Activated CD4-positive, alpha-beta T cell treated with anti-CD3 and anti-CD28 coated beads, Interleukin-2, amount 10 ng/mL, durations not matched to agents 7 days and 5 days (primary cell): ENCODE data around the gene TMTC2. TPM values are rescaled to one million over a fixed set of nuclear protein-coding genes. Genes with fewer than 3 reads are reported as not detected.

ENCODE experiments used
- CTCF ChIA-PET: fragments of 350-600 bp; sonication (Branson Sonifier 250); formaldehyde crosslinking; loops from one replicate; lab custom pipeline; 2021; ENCODE audit warnings: antibody characterized with exemption; lab: Charles Lee
- POLR2A ChIA-PET: fragments of 350-600 bp; sonication (Branson Sonifier 250); formaldehyde crosslinking; loops from one replicate; lab custom pipeline; 2021; ENCODE audit warnings: antibody characterized with exemption; lab: Charles Lee
- DNase-seq: peaks from one replicate; pipeline ENCODE4 v3.0.0-alpha.2; 2020
- H3K27ac Mint-ChIP-seq: one replicate; pipeline ENCODE4 v1.8.0; 2021; ENCODE audit warnings: mild to moderate bottlenecking, moderate library complexity, mixed read lengths
- H3K27me3 Mint-ChIP-seq: one replicate; pipeline ENCODE4 v1.8.0; 2021; ENCODE audit warnings: mixed read lengths
- H3K36me3 Mint-ChIP-seq: one replicate; pipeline ENCODE4 v1.8.0; 2021; ENCODE audit warnings: low read depth, mixed read lengths
- H3K4me1 Mint-ChIP-seq: one replicate; pipeline ENCODE4 v1.8.0; 2021; ENCODE audit warnings: mixed read lengths
- H3K4me3 Mint-ChIP-seq: one replicate; pipeline ENCODE4 v1.8.0; 2021; ENCODE audit warnings: mild to moderate bottlenecking, moderate library complexity, mixed read lengths
- H3K9me3 Mint-ChIP-seq: one replicate; pipeline ENCODE4 v1.8.0; 2021; ENCODE audit warnings: mixed read lengths
- total RNA-seq, 2 experiments: library from RNA; stranded (reverse); gene quantifications; one replicate each; pipeline ENCODE4 v1.2.3, GENCODE V29; 2021

TMTC2 gene
- total RNA-seq, 2 experiments from 2014 or later = 1.8 to 2.5 TPM

GRCh38 chr12:82688596-82688995 lies 1.9 kb downstream of the TMTC2 start:
- Mint-ChIP-seq H3K27ac (no peak overlapping the region), H3K4me3 (peak overlapping the region; percentile 92), H3K4me1 (peaks cover 18% of the 10 kb centered on the region), H3K27me3 (peaks cover 3% of the 10 kb centered on the region), H3K9me3 (no peaks in the 10 kb centered on the region), H3K36me3 (no peaks in the 10 kb centered on the region)
- ChIA-PET CTCF (no interaction called here), POLR2A (no interaction called here)
- no peak for DNase-seq

- Mint-ChIP-seq H3K27ac (no peak overlapping the region), H3K27me3 (no peaks in the 10 kb centered on the region), H3K36me3 (no peaks in the 10 kb centered on the region), H3K4me1 (peaks cover 18% of the 10 kb centered on the region), H3K4me3 (no peak overlapping the region), H3K9me3 (no peaks in the 10 kb centered on the region)
- ChIA-PET POLR2A (no interaction called here), CTCF (interaction anchor here (0.9 kb wide), 1 partner anchor 12 kb away, joined by 3 read pairs; no protein-coding TSS in a partner anchor)
- DNase-seq = no peak
Measured at GRCh38 chr12:82690006-82690405, 3.3 kb downstream of the TMTC2 start.

- DNase-seq = no peak
- Mint-ChIP-seq H3K4me3 (no peak overlapping the region), H3K9me3 (no peaks in the 10 kb centered on the region), H3K4me1 (peaks cover 16% of the 10 kb centered on the region), H3K27me3 (no peaks in the 10 kb centered on the region), H3K27ac (no peak overlapping the region), H3K36me3 (no peaks in the 10 kb centered on the region)
- ChIA-PET POLR2A (no interaction called here), CTCF (no interaction called here)
Measured at GRCh38 chr12:82691513-82691912, 4.8 kb downstream of the TMTC2 start.

GRCh38 chr12:82694276-82694675 lies 7.6 kb downstream of the TMTC2 start:
- ChIA-PET CTCF (no interaction called here), POLR2A (no interaction called here)
- Mint-ChIP-seq H3K9me3 (no peaks in the 10 kb centered on the region), H3K27ac (no peak overlapping the region), H3K4me3 (no peak overlapping the region), H3K36me3 (no peaks in the 10 kb centered on the region), H3K27me3 (no peaks in the 10 kb centered on the region), H3K4me1 (peaks cover 2% of the 10 kb centered on the region)
- no peak for DNase-seq

- Mint-ChIP-seq H3K36me3 (no peaks in the 10 kb centered on the region), H3K4me3 (no peak overlapping the region), H3K27me3 (no peaks in the 10 kb centered on the region), H3K4me1 (no peaks in the 10 kb centered on the region), H3K9me3 (no peaks in the 10 kb centered on the region), H3K27ac (no peak overlapping the region)
- CTCF ChIA-PET = no interaction called here
- no peak for DNase-seq
- POLR2A ChIA-PET = no interaction called here
Measured at GRCh38 chr12:82694970-82695369, 8.3 kb downstream of the TMTC2 start.

GRCh38 chr12:82695531-82695930 lies 8.8 kb downstream of the TMTC2 start:
- Mint-ChIP-seq H3K4me1 (no peaks in the 10 kb centered on the region), H3K27ac (no peak overlapping the region), H3K27me3 (no peaks in the 10 kb centered on the region), H3K4me3 (no peak overlapping the region), H3K9me3 (no peaks in the 10 kb centered on the region), H3K36me3 (no peaks in the 10 kb centered on the region)
- ChIA-PET POLR2A (no interaction called here), CTCF (interaction anchor here (0.5 to 0.9 kb wide), 2 partner anchors 9 to 105 kb away, joined by 3 read pairs; no protein-coding TSS in a partner anchor)
- DNase-seq = no peak

- Mint-ChIP-seq H3K9me3 (no peaks in the 10 kb centered on the region), H3K4me1 (no peaks in the 10 kb centered on the region), H3K36me3 (no peaks in the 10 kb centered on the region), H3K4me3 (no peak overlapping the region), H3K27ac (no peak overlapping the region), H3K27me3 (no peaks in the 10 kb centered on the region)
- POLR2A ChIA-PET = no interaction called here
- CTCF ChIA-PET = interaction anchor here (1.9 kb wide), 1 partner anchor 11 kb away, joined by 8 read pairs; the partner anchor contains the start of gene TMTC2
- DNase-seq = no peak
Measured at GRCh38 chr12:82696543-82696942, 9.8 kb downstream of the TMTC2 start.

GRCh38 chr12:82698708-82699564 lies 12.2 kb downstream of the TMTC2 start:
- no peak for DNase-seq
- Mint-ChIP-seq H3K27ac (no peak overlapping the region), H3K36me3 (no peaks in the 10 kb centered on the region), H3K4me1 (no peaks in the 10 kb centered on the region), H3K27me3 (no peaks in the 10 kb centered on the region), H3K4me3 (no peak overlapping the region), H3K9me3 (no peaks in the 10 kb centered on the region)
- CTCF ChIA-PET = no interaction called here
- POLR2A ChIA-PET = no interaction called here

GRCh38 chr12:82705774-82706173 lies 19.1 kb downstream of the TMTC2 start:
- H3K4me1 Mint-ChIP-seq = no peaks in the 10 kb centered on the region
- no peaks in the 10 kb centered on the region for H3K27me3 Mint-ChIP-seq
- H3K36me3 Mint-ChIP-seq = no peaks in the 10 kb centered on the region
- no peaks in the 10 kb centered on the region for H3K9me3 Mint-ChIP-seq
- DNase-seq = no peak
- H3K27ac Mint-ChIP-seq = no peak overlapping the region
- H3K4me3 Mint-ChIP-seq = no peak overlapping the region
- ChIA-PET CTCF (interaction anchor here (1.4 kb wide), 1 partner anchor 9 kb away, joined by 3 read pairs; no protein-coding TSS in a partner anchor), POLR2A (no interaction called here)

GRCh38 chr12:82708061-82708879 lies 21.6 kb downstream of the TMTC2 start:
- H3K9me3 Mint-ChIP-seq = peaks cover 4% of the 10 kb centered on the region
- H3K4me1 Mint-ChIP-seq = no peaks in the 10 kb centered on the region

GRCh38 chr12:82709794-82710355 lies 23.2 kb downstream of the TMTC2 start:
- H3K4me3 Mint-ChIP-seq = no peak overlapping the region
- no peaks in the 10 kb centered on the region for H3K36me3 Mint-ChIP-seq
- H3K4me1 Mint-ChIP-seq = no peaks in the 10 kb centered on the region
- CTCF ChIA-PET = interaction anchor here (1.4 kb wide), 1 partner anchor 25 kb away, joined by 5 read pairs; no protein-coding TSS in a partner anchor
- peaks cover 4% of the 10 kb centered on the region for H3K9me3 Mint-ChIP-seq
- POLR2A ChIA-PET = no interaction called here
- DNase-seq = no peak
- no peaks in the 10 kb centered on the region for H3K27me3 Mint-ChIP-seq
- H3K27ac Mint-ChIP-seq = no peak overlapping the region

More at GRCh38 chr12:82708061-82708879, 21.6 kb downstream of the TMTC2 start:
- Mint-ChIP-seq H3K27ac (no peak overlapping the region), H3K4me3 (no peak overlapping the region), H3K27me3 (no peaks in the 10 kb centered on the region), H3K36me3 (no peaks in the 10 kb centered on the region)
- CTCF ChIA-PET = no interaction called here
- POLR2A ChIA-PET = no interaction called here
- no peak for DNase-seq

GRCh38 chr12:82710741-82711140 lies 24.0 kb downstream of the TMTC2 start:
- H3K9me3 Mint-ChIP-seq = peaks cover 4% of the 10 kb centered on the region
- no peaks in the 10 kb centered on the region for H3K27me3 Mint-ChIP-seq
- H3K27ac Mint-ChIP-seq = no peak overlapping the region
- DNase-seq = no peak
- H3K36me3 Mint-ChIP-seq = no peaks in the 10 kb centered on the region
- H3K4me1 Mint-ChIP-seq = no peaks in the 10 kb centered on the region
- CTCF ChIA-PET = interaction anchor here (0.8 to 1.4 kb wide), 2 partner anchors 18 to 26 kb away, joined by 3 to 5 read pairs; no protein-coding TSS in a partner anchor
- no peak overlapping the region for H3K4me3 Mint-ChIP-seq
- POLR2A ChIA-PET = no interaction called here
